IPS-11a (cell line): ENCODE results near the gene NRP1.

Experiments
- H3K4me3 ChIP-seq: one replicate; pipeline ENCODE4 v1.5.1; 2013; ENCODE audit warnings: low read depth, low read length, control low read depth

NRP1 gene

DNA sequence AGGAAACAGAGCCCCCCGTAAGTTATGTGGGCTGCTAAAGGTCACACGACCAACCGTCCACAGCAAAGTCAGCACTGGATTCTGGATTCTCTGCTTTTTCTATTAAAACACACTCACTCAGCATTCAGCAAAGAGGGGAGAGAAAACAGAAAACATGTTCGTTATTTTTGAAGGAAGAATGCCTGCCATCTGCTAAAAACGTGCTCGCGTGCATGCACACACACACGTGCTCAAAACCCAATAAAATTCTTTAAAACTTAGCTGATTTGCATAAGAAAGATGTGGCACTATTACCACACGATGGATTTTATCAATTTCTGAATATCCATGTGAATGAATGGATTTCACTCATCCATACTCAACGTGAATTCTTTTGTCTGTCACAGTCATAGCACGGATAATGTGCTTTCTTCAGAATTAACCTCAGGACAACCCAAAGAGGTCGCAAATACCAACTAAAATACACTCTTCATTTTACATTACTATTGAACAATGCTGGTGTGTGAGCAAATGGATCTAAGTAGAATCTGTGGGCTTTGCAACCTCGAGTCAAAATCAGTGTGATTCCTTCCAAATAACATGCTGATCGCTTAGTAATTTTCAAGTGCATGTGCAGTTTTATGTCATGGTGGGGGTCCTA, 40.8 kb downstream of the NRP1 start:
- no peak overlapping the region for H3K4me3 ChIP-seq

DNA sequence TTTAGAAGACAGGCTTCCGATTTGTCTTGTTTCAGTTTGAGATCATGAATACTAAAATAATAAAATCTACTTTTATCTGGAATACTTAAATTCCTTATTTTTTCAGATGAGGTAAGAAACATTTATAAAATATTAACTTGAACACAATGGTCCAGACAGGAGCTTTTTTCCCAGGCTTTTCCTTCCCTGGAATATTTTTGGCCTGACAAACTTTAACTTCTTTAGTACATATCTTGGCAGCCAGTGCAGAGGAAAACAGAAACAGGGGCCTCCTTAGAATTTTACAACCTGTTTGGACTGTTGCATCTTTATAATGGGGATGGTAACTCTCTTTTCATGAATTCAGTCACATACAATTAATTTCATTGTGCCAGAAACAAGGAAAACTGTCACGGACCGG, 41.4 kb downstream of the NRP1 start:
- no peak overlapping the region for H3K4me3 ChIP-seq

DNA sequence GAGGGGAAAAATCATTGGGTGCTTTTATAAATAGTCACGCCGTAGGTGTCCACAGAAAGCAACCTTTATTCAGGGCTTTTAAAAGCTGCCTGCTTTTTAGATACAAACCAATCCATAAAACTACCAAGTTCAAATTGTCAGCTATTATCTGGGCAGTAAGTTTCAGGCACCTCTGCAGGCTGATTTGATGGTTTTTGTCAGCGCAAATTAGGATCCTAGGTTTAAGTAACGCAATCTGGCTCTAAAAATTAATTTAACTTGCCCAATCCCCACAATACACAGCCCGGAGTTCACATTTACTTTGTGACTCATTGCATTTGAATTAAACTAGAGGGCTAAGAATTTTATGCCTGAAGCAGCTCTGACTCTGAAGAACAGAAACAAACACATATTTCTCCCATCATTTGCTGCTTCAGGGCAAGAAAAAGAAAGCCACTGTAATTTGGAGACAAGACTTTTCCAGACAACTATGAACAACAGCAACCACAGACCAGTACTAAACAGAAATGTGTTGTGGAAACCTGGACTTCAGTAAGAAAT, 43.3 kb downstream of the NRP1 start:
- H3K4me3 ChIP-seq, result no peak overlapping the region

DNA sequence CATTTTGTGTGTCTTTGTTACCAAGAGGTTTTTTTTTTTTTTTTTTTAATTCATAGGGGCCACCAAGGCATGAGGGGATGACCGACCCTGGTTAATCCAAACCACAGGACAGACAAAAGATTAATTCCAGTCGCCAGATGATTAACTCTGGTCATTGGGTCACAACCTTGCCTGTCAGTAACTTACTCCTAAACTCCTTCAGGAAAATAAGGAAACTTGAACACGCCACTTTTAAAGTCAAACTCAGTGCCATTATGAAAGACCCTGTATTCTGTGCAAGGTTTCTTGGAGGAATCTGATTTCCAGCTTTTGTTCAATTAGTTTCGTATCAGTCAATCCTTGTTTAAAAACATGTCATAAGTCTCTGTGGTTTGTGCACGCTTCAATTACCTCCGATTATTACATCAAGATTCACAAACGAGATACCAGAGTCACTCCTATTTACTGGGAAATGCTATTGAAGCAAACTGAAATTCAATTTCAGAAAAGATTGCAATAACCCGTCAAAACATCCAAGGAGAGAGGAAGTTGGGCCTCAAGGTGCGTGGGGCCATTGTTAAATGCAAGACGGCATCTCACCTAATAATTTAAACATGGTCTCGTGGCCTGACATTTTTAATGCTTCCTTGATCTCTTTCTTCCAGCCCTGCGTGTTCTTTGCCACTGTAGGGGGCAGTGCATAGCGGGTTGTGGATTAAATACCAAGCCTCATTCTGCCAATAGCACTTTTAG, 44.0 kb downstream of the NRP1 start:
- H3K4me3 ChIP-seq, result no peak overlapping the region

DNA sequence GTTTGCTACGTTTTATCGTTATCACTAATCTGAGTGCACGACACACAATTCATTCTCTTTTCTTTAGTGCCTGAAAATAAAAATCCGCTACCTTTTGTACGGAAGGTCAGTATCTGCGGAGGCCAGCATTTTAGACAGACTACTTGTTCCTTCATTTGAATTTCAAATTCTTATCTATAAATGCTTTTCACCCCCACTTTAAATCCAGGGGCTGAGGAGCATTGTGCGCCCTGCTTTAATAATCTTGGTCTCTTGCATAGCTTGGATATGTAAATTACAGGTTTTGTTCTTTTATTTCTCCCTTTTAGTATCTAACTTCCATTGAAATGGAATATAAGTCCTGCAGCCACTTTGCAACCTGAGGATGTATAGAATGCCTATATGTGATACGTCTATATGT, 44.7 kb downstream of the NRP1 start:
- no peak overlapping the region for H3K4me3 ChIP-seq

DNA sequence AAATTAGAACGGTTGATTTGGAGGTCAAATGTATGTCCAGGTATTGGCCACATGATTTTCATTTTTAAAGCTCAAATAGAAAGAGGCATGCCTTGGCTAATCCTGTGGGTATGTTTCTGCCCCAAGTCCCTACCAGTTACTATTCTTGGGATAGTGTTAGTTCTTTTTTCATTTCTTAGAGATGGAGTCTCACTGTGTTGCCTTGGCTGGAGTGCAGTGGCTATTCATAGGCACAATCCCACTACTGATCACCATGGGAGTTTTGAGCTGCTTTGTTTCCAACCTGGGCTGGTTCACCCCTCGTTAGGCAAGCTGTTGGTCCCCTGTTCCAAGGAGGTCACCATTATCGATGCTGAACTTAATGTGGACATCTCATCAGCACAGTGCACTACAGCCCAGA, 46.3 kb downstream of the NRP1 start:
- no peak overlapping the region for H3K4me3 ChIP-seq

DNA sequence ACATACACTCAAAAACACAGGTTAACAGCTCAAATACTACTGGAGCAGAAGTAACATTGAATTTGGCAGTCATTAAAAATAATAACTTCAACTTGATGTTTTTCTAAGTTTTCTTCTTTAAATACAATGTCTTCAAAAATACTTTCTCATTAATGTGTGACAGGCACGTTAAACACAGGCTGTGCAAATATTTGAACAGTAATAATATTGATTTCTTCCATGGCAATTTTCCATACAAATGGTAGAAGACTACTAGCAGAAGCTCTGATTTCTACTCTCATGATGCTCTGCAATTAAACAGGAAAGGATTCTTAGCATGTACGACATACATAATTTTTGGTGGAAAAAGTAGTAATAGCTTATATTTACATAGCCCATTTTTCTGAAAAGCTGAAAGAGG, 47.4 kb downstream of the NRP1 start:
- H3K4me3 ChIP-seq, result no peak overlapping the region

DNA sequence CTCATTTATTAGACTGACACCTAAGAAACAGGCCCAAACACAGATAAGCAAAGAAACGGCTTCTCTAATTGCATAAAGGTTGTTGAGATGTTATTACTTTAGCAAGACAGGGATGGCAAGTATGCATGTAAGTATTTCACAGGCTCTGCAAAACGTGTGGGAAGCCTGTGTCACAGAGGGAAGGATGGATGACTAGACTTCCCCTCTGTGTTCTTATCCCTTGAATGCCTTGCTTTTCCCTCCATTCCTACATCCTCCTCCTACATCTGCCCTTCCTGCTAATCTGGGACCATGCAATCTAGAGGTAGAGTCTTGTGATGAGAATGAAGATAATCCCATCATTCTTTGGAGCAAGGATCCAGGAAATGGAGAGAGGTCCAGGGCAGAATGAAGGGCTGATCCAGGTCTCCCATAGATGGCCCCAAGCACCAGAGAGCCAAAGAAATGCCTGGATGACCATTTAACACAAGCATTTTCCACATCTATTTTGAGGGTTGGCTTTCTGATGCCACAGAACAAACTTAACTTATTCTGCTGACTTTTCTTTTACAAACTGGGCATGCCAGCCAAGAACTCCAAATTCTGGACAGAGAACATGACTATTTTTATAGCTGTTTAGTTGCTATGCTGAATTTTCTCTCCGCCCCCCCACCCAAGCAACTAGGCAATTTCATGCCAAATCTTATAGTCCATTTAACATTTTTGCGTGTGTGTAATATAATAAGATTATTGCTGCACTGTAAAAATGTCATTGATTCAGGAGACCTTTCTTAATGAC, 48.1 kb downstream of the NRP1 start:
- H3K4me3 ChIP-seq, result no peak overlapping the region

DNA sequence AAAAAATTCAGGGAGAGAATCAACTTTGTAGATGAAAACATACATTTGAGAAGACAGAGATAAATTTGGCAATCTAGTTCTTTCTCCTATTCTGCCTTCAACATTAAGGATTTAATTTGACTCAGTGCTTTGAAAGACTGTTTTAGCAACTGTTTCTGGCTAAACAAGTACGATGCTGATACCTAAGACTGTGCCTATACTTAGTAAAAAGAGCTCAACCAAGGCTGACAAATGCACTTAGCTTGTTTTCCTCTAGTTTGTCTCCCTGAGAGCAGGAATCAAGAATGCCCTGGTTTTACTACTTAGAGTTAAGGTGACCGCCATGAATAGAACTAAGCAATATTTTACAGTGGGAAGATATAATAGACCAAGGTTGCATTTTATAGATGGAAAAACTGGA, 49.5 kb downstream of the NRP1 start:
- H3K4me3 ChIP-seq, result no peak overlapping the region

DNA sequence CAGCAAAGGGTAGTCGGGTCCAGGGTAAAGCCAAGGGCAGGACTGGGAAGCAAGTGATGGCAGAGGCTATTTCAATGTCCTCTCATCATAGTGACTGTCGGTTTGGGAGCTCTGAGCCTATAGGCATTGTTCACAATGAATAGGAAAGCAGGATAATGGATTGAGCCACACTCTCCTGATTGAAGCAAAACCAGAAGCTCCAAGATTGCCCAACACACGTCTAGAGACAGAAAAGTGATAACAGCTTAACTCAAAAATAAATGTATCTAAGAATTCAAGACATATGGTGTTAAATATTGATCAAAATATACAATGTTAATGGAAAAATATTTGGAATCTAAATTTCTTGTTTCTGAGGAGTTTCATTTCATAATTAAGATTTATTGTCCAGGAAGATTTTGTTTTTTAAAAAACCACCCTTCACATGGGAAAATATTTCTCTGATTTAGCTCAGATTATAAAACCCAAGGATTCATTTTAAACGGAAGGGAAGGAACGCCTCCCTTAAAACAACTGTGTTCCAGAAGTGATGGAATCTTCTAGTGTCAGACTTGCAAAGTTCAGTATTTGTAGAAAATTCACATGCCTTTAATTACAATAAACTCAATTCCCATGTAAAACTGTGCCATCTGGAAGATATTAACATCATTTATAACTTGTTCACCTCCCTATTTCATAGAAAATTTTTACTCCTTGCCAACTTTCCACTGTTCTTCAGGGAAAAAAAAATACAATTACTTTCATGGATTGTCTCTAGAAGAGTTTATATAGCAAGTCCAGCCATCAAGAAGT, 54.5 kb downstream of the NRP1 start:
- no peak overlapping the region for H3K4me3 ChIP-seq

DNA sequence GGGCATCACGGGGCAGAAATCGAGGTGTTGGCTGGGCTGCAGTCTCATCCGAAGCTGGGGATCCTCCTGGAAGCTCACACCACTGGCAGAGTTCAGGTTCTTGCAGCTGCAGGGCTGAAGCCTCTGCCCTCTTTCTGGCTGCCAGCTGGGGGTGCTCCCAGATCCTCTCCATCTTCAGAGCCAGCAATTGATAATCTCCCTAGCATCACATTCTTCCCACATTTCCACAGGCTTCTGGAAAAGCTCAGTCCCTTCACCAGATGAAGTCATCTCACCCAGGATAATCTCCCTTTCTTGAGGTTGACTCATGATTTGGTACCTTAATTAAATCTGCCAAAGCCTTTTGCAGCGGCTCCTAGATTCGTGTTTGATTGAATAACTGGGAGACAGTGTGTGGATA, 55.2 kb downstream of the NRP1 start:
- no peak overlapping the region for H3K4me3 ChIP-seq

DNA sequence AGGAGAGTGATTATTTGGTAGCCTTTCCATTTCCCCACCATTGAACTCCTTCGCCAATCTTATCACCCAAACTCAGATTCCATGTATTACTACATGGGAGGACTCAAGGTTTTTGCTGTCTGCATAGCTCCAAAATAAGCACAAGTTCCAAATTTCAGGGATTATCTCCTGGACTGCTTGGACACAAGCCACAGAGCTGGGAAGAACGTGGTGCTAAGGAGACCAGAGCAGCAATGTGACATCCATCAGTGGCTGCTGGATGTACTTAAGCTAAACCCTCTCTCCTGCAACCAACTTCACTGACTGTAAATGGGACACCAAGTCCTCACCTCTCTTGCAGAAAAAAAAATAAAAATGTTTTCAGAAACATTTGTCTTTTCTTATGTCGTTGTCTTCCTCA, 56.3 kb downstream of the NRP1 start:
- no peak overlapping the region for H3K4me3 ChIP-seq

DNA sequence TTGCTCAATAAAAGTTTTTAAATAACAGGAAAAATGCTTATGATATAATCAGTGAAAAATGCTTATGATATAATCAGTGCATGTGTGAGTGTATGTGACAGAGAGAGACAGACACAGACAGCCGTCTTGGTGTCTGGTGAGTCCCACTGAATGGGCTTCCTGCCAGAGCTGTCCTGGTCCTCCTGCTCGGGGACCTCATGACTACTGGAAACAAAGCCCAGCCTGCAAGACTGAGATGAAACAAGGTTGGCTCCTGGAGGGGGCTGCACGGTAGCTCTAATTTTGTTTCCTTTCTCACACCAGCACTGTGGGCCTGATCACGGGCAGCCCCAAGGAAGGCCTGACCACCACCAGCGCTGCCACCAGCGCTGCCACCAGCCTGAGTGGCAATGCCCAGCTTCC, 57.3 kb downstream of the NRP1 start:
- no peak overlapping the region for H3K4me3 ChIP-seq

DNA sequence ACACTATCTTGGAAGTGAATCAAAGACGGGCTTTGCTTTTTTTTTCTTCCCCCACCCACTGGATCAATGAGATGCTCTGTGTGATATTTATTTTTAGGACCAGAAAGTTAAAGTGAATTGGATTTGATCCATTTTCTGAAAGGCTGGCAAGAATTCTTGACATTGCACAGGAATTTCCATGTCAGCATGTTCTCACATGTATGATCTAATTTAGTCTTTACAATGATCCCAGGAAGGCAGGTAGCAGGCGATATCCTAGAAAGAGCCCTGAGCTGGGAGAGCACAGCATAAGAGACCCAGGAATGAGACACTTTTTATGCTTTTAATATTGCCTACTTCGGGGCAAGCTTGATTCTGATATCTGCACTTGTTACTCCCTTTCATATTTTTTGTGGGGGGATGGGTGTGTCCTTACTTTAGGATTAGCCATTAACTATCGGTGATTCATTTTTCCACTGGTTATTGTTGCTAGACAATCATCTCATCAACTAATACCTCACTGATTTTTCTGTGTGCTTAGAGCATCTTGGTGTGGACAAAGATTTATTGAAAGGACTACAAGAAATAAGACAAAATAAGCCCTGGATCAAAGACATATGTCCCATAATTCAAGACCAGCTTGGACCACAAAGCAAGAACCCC, 58.1 kb downstream of the NRP1 start:
- no peak overlapping the region for H3K4me3 ChIP-seq

DNA sequence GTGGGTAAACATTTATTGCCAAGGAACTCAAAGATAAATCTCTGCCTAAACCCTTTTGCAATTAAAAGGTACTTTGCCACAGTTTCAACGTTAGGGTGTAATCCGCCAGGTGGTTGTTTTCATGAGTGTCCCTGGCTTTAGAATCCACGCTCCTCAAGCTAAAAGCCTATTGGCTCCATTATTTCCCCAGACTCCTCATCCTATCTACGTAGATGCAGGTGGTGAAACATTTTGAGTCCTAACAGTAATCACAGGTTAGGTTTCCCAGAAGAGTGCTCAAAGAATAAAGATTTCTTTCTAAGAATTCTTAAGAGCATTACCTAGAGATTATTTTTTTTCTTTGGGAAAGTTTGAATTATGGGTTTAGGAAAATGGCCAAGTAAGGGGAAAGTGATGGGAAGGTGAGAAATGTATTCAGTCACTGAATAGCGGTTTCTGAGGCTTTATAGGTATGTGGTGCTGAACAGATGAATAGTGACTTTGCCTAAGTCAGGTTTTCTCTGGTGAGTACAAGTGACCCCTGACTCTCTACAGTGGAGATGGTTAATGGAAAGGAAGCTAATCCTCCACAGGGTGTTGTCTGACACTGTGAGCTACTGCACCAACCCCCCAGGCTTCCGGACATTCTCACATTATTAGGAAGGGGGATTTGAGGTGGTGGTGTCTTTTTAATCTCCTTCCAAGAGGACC, 60.2 kb downstream of the NRP1 start:
- no peak overlapping the region for H3K4me3 ChIP-seq

DNA sequence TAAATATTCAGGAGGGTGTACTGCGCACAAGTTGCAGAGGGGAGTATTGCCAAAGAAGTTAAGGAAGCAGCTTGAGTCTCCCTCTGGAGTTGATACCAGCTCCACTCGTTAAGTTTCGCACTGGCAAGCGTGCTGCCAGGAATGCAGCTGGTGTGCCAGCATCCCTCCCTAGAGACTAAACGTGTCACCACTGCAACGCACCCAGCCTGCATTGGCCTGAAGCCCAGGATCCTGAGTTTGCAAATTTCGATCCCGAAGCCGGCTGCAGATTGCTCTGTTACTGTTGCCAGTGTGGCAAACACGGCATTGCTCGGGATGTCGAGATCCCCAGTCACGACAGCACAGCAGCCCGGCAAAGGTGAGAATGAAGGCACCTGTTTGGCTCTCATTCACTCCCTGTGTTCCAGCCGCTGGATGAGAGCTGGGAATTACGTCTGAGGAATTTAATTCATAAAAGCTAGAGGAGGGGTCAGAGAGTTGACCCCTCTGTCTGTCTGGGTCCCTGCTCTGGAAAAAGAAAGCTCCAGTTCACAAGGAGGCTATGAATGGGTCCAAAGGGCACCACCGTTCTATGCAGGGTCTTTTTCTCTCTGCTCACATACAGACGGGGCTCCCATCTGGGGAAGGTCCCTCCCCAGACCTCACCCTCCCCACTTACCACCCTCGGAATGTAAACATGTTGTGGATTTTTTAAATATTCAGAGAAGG, 61.0 kb downstream of the NRP1 start:
- no peak overlapping the region for H3K4me3 ChIP-seq

DNA sequence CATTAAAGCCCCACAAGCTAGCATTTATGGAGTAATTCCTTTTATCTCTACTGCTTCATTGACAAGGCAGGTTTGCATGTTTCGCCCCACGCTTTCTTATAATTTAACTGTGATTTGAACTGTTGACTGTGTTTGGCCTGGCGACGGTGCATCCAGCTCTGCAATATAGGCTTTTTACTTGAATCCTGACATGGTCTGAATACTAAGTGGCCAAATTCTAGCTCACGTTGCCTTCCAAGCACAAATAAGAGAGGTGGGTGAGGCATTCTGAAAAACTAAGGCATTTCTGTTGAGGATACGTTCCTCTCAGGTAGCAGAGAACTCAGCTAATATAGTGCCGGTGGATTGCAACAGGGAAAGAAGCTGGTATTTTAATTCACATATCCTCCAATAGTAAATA, 61.8 kb downstream of the NRP1 start:
- no peak overlapping the region for H3K4me3 ChIP-seq

DNA sequence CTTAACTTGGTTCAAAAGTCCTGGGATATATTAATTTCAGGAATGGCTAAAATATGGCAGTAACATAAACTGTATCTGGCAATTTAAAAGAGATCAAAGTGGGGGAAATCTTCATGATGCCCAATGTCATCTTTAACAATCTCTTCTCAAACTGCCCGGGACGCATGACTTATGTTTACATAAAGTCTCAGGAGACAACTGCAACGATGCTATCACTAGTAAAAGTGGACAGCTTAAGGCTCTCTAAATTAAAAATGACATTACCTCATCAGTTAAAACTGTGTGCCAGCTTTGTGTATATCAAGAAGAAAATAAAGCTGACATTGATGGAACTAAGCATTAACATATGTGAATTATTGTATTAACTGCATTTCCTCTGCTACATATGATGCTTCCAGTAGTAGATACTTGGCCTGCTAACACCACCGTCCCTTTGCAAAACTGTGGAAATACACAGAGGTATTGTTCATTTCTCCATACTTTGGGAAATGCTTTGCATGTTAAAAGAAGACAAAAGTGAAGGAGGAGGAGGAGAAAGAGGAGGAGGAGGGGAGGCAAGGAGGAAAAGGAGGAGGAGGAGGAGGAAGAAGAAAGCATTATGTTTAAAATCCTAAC, 62.4 kb downstream of the NRP1 start:
- no peak overlapping the region for H3K4me3 ChIP-seq

DNA sequence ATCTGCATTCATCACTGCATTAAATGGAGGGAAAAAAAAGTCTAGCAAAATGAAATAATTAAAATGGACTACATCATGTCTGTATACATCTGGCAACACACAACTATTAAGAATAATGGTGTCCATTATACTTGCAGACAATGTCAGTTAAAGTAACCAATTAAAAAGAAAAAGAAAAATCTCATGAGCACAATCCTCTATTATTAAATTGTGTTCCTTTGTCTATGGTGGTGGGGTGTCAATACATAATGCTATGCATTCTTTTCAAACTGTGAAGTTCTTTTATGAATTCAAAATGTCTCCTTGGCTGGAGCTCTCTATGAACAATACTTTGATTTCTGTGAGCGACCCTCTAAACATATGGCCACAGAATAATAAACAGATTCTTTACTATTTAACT, 63.5 kb downstream of the NRP1 start:
- H3K4me3 ChIP-seq, result no peak overlapping the region
